HG03097 (cell line): ENCODE data around the gene SH3BP4.
"Not testable (repeated sequence)": the region's sequence is repeated elsewhere in the genome, so short reads cannot be mapped to it uniquely, and the experiment has no call there.

Source experiments
- ATAC-seq: cut with Tn5 transposase; IDR thresholded peaks from one replicate; pipeline ENCODE4 v1.9.1; 2021; ENCODE audit not compliant: unreplicated experiment, low FRiP score

The SH3BP4 gene

GRCh38 chr2:235051436-235052260, 99.8 kb downstream of the SH3BP4 start:
- ATAC-seq: no peak

GRCh38 chr2:235052514-235053354, 100.9 kb downstream of the SH3BP4 start:
- ATAC-seq: no peak

- no peak for ATAC-seq
Measured at GRCh38 chr2:235053651-235054050, 101.8 kb downstream of the SH3BP4 start.

- ATAC-seq: no peak
Measured at GRCh38 chr2:235054475-235054874, 102.7 kb downstream of the SH3BP4 start.

- ATAC-seq: no peak
Measured at GRCh38 chr2:235054919-235055318, 103.1 kb downstream of the SH3BP4 start.

GRCh38 chr2:235055891-235056516, 104.2 kb downstream of the SH3BP4 start:
- ATAC-seq: no peak

GRCh38 chr2:235056768-235057167, 105.0 kb downstream of the SH3BP4 start:
- no peak for ATAC-seq

GRCh38 chr2:235057616-235058015, 105.8 kb downstream of the SH3BP4 start:
- not testable (repeated sequence) for ATAC-seq

- no peak for ATAC-seq
Measured at GRCh38 chr2:235059161-235059560, 107.3 kb downstream of the SH3BP4 start.

- no peak for ATAC-seq
Measured at GRCh38 chr2:235061656-235062055, 109.8 kb downstream of the SH3BP4 start.

GRCh38 chr2:235063471-235063961, 111.7 kb downstream of the SH3BP4 start:
- ATAC-seq: no peak

- no peak for ATAC-seq
Measured at GRCh38 chr2:235064976-235065375, 113.2 kb downstream of the SH3BP4 start.

GRCh38 chr2:235066490-235066889, 114.7 kb downstream of the SH3BP4 start:
- no peak for ATAC-seq

- ATAC-seq: no peak
Measured at GRCh38 chr2:235066895-235067294, 115.1 kb downstream of the SH3BP4 start.

- ATAC-seq: no peak
Measured at GRCh38 chr2:235068701-235069100, 116.9 kb downstream of the SH3BP4 start.

- no peak for ATAC-seq
Measured at GRCh38 chr2:235070063-235070706, 118.4 kb downstream of the SH3BP4 start.

GRCh38 chr2:235073868-235074413, 122.1 kb downstream of the SH3BP4 start:
- no peak for ATAC-seq

GRCh38 chr2:235077046-235077445, 125.2 kb downstream of the SH3BP4 start:
- ATAC-seq: no peak

- ATAC-seq: no peak
Measured at GRCh38 chr2:235078182-235078581, 126.4 kb downstream of the SH3BP4 start.

GRCh38 chr2:235078914-235079472, 127.2 kb downstream of the SH3BP4 start:
- no peak for ATAC-seq
